ENCODE measurements around the gene CIPC. TPM values are rescaled to one million over a fixed set of nuclear protein-coding genes. Genes with fewer than 3 reads are reported as not detected.

CIPC gene
- total and polyA plus RNA-seq, 2 of the 13 experiments (the other 11 are each of a cell fraction or from before 2014, with no cell fraction given), result 7.6 to 13.9 TPM

DNA sequence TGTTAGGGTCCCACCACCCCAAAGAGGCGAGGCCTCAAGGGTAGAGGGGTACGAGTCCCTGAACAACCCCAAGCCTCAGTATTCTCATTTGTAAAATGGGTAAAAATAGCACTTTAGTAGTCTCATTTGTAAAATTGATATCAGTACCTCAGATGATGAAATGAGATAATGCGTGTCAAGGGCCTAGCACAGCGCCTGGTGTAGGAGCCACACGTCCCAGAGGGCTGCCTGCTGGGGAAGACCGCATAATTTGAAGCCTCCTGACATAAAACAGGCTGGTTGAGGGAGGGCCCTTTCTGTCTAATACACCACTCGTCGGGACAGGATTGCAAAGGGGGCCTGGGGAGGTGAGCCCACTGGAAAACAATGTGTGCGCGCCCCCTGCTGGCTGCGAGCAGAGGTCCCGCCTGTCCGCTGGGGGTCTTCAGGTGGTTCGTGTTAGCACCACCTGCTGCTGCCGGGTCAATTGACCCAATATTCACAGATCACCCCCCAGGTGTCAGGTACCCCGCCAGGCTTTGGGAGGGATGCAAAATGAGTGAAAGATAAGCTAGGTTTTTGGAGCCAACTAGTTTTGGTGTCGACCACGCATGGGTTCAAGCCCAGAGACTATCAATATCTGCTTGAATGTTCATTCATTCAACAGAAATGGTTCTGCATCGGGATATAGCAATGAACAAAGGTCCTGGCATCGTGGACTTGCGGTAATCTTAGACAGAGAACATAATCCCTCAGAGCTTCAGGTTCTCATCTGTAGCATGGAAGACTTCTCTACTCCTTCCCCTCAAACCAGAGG, 44.8 kb upstream of the CIPC start (continued):
- TF ChIP-seq ZNF749 (CRISPR knock-in tag; IDR thresholded peaks at IDR 0.05; ENCODE audit: borderline replicate concordance) (no peak), CEBPG (CRISPR knock-in tag; IDR thresholded peaks at IDR 0.05) (peak; percentile 26; the same call in 1 of the 2 replicates), LCORL (IDR thresholded peaks at IDR 0.05) (no peak), LCORL (CRISPR knock-in tag; IDR thresholded peaks at IDR 0.05) (peak; percentile 48; the same call in 1 of the 2 replicates), PHF20 (CRISPR knock-in tag; IDR thresholded peaks at IDR 0.05) (no peak), TGIF2 (CRISPR knock-in tag; IDR thresholded peaks at IDR 0.05) (no peak), HDAC6 (IDR thresholded peaks at IDR 0.05; ENCODE audit: low read depth, low read length) (no peak), ZNF501 (CRISPR knock-in tag; IDR thresholded peaks at IDR 0.05) (peak; percentile 58), ZNF335 (CRISPR knock-in tag; IDR thresholded peaks at IDR 0.05) (no peak), TBP (CRISPR knock-in tag; IDR thresholded peaks at IDR 0.05) (no peak), IKZF1 (IDR thresholded peaks at IDR 0.05) (no peak), ZNF446 (CRISPR knock-in tag; IDR thresholded peaks at IDR 0.05) (no peak), SOX13 (IDR thresholded peaks at IDR 0.05) (no peak), SOX13 (CRISPR knock-in tag; conservative IDR thresholded peaks at IDR 0.05 in 1 of 2, IDR thresholded peaks at IDR 0.05 in 1 of 2) (0 out of 4 replicates have a peak, but pooled peaks of 1 of the 2 experiments have one; percentile 30), HCFC1 (IDR thresholded peaks at IDR 0.05; ENCODE audit: low read depth, low read length) (no peak), PRPF4 (IDR thresholded peaks at IDR 0.05; ENCODE audit: low read depth, low read length, poor library complexity, severe bottlenecking) (no peak), HOXA9 (CRISPR knock-in tag; IDR thresholded peaks at IDR 0.05; ENCODE audit: borderline replicate concordance) (0 out of 2 replicates have a peak, but pooled peaks have one; percentile 31)
- TF ChIP-seq, protein P1, sequence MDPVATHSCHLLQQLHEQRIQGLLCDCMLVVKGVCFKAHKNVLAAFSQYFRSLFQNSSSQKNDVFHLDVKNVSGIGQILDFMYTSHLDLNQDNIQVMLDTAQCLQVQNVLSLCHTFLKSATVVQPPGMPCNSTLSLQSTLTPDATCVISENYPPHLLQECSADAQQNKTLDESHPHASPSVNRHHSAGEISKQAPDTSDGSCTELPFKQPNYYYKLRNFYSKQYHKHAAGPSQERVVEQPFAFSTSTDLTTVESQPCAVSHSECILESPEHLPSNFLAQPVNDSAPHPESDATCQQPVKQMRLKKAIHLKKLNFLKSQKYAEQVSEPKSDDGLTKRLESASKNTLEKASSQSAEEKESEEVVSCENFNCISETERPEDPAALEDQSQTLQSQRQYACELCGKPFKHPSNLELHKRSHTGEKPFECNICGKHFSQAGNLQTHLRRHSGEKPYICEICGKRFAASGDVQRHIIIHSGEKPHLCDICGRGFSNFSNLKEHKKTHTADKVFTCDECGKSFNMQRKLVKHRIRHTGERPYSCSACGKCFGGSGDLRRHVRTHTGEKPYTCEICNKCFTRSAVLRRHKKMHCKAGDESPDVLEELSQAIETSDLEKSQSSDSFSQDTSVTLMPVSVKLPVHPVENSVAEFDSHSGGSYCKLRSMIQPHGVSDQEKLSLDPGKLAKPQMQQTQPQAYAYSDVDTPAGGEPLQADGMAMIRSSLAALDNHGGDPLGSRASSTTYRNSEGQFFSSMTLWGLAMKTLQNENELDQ (CRISPR knock-in tag; IDR thresholded peaks at IDR 0.05; ENCODE audit: borderline replicate concordance), result no peak
- TF ChIP-seq, protein P2, sequence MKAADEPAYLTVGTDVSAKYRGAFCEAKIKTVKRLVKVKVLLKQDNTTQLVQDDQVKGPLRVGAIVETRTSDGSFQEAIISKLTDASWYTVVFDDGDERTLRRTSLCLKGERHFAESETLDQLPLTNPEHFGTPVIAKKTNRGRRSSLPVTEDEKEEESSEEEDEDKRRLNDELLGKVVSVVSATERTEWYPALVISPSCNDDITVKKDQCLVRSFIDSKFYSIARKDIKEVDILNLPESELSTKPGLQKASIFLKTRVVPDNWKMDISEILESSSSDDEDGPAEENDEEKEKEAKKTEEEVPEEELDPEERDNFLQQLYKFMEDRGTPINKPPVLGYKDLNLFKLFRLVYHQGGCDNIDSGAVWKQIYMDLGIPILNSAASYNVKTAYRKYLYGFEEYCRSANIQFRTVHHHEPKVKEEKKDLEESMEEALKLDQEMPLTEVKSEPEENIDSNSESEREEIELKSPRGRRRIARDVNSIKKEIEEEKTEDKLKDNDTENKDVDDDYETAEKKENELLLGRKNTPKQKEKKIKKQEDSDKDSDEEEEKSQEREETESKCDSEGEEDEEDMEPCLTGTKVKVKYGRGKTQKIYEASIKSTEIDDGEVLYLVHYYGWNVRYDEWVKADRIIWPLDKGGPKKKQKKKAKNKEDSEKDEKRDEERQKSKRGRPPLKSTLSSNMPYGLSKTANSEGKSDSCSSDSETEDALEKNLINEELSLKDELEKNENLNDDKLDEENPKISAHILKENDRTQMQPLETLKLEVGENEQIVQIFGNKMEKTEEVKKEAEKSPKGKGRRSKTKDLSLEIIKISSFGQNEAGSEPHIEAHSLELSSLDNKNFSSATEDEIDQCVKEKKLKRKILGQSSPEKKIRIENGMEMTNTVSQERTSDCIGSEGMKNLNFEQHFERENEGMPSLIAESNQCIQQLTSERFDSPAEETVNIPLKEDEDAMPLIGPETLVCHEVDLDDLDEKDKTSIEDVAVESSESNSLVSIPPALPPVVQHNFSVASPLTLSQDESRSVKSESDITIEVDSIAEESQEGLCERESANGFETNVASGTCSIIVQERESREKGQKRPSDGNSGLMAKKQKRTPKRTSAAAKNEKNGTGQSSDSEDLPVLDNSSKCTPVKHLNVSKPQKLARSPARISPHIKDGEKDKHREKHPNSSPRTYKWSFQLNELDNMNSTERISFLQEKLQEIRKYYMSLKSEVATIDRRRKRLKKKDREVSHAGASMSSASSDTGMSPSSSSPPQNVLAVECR (CRISPR knock-in tag; IDR thresholded peaks at IDR 0.05; ENCODE audit: borderline replicate concordance), result peak; percentile 26; the same call in 1 of the 2 replicates
- TF ChIP-seq, protein P3, sequence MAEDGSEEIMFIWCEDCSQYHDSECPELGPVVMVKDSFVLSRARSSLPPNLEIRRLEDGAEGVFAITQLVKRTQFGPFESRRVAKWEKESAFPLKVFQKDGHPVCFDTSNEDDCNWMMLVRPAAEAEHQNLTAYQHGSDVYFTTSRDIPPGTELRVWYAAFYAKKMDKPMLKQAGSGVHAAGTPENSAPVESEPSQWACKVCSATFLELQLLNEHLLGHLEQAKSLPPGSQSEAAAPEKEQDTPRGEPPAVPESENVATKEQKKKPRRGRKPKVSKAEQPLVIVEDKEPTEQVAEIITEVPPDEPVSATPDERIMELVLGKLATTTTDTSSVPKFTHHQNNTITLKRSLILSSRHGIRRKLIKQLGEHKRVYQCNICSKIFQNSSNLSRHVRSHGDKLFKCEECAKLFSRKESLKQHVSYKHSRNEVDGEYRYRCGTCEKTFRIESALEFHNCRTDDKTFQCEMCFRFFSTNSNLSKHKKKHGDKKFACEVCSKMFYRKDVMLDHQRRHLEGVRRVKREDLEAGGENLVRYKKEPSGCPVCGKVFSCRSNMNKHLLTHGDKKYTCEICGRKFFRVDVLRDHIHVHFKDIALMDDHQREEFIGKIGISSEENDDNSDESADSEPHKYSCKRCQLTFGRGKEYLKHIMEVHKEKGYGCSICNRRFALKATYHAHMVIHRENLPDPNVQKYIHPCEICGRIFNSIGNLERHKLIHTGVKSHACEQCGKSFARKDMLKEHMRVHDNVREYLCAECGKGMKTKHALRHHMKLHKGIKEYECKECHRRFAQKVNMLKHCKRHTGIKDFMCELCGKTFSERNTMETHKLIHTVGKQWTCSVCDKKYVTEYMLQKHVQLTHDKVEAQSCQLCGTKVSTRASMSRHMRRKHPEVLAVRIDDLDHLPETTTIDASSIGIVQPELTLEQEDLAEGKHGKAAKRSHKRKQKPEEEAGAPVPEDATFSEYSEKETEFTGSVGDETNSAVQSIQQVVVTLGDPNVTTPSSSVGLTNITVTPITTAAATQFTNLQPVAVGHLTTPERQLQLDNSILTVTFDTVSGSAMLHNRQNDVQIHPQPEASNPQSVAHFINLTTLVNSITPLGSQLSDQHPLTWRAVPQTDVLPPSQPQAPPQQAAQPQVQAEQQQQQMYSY (CRISPR knock-in tag; IDR thresholded peaks at IDR 0.05), result no peak
